Activated CD4-positive, alpha-beta T cell treated with anti-CD3 and anti-CD28 coated beads, Interleukin-2, amount 10 ng/mL, durations not matched to agents 24 days and 14 days (primary cell): Measurements from ENCODE around the gene DYNLT1. TPM values are rescaled to one million over a fixed set of nuclear protein-coding genes. Genes with fewer than 3 reads are reported as not detected.
"Not testable (repeated sequence)": the region's sequence is repeated elsewhere in the genome, so short reads cannot be mapped to it uniquely, and the experiment has no call there.

Source experiments
- DNase-seq: peaks from one replicate; pipeline ENCODE4 v3.0.0; 2022
- H3K27ac Mint-ChIP-seq: one replicate; pipeline ENCODE4 v1.8.0; 2022; ENCODE audit warnings: mild to moderate bottlenecking, mixed read lengths
- H3K27me3 Mint-ChIP-seq: one replicate; pipeline ENCODE4 v1.8.0; 2022; ENCODE audit warnings: mixed read lengths
- H3K36me3 Mint-ChIP-seq: one replicate; pipeline ENCODE4 v1.8.0; 2022; ENCODE audit warnings: low read depth, mild to moderate bottlenecking, mixed read lengths
- H3K4me1 Mint-ChIP-seq: one replicate; pipeline ENCODE4 v1.8.0; 2021; ENCODE audit warnings: mixed read lengths
- H3K4me3 Mint-ChIP-seq: one replicate; pipeline ENCODE4 v1.8.0; 2022; ENCODE audit warnings: mild to moderate bottlenecking, moderate library complexity, mixed read lengths
- H3K9me3 Mint-ChIP-seq: one replicate; pipeline ENCODE4 v1.8.0; 2021; ENCODE audit warnings: mixed read lengths
- intact Hi-C: fragments of 100-400 bp; cut with micrococcal nuclease; formaldehyde crosslinking; loops from one replicate; pipeline ENCODE4 v1.15.1; 2023
- total RNA-seq: library from RNA; stranded (reverse); gene quantifications from 2 replicates; pipeline ENCODE4 v1.2.3, GENCODE V29; 2022

The DYNLT1 gene
- total RNA-seq, 1 donor from 2014 or later = 103 TPM

GRCh38 chr6:158672119-158672518 lies 27.6 kb upstream of the DYNLT1 start:
- intact Hi-C loops, H3K27me3 Mint-ChIP-seq, DNase-seq, H3K27ac Mint-ChIP-seq, H3K9me3 Mint-ChIP-seq, H3K4me3 Mint-ChIP-seq: not testable (repeated sequence)
- H3K36me3 Mint-ChIP-seq = peaks cover 67% of the 10 kb centered on the region
- peaks cover 11% of the 10 kb centered on the region for H3K4me1 Mint-ChIP-seq

DNA sequence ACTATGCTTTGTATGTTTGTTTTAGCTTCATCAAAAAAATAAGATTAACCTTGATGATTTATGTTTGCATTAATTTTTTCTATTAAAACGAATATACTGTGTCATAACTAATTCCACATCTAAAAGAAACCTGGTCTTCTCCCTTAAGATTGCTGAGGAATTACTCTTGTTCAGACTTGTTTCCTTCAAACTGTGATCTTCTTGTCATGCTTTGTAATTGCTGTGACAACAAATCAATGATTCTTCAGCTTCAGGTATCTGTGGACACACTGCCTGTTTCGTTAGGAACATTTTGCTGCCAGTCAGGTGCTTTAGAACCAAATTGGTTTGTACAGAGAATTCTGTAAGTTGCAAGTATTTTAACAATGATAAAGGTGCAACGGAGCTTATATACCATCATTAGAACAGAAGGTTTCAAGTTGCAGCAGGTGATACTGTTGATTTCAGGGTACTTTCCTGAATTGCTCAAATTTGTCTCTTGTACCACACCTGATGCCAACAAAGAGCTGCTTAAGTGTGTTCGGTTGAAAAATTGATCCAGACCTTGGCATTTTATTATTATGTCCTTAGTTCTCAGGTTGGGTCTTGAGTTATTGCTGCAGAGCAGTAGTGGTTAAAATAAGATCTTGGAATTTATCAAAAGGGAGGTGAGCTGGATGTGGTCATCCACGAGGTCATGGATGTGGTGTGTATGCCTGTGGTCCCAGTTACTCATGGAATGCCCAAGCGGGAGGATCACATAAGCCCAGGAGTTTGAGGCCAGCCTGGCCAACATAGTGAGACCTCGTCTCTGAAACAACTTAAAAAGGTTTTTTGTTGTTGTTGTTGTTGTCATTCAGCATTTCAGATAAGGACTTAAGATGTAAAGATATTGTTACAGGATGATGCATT lies 24.8 kb upstream of the DYNLT1 start:
- Mint-ChIP-seq H3K27ac (peak overlapping the region; percentile 27), H3K27me3 (no peaks in the 10 kb centered on the region), H3K36me3 (peaks cover 69% of the 10 kb centered on the region), H3K9me3 (no peaks in the 10 kb centered on the region), H3K4me3 (no peak overlapping the region), H3K4me1 (peaks cover 21% of the 10 kb centered on the region)
- intact Hi-C loops = no loop called here
- no peak for DNase-seq

DNA sequence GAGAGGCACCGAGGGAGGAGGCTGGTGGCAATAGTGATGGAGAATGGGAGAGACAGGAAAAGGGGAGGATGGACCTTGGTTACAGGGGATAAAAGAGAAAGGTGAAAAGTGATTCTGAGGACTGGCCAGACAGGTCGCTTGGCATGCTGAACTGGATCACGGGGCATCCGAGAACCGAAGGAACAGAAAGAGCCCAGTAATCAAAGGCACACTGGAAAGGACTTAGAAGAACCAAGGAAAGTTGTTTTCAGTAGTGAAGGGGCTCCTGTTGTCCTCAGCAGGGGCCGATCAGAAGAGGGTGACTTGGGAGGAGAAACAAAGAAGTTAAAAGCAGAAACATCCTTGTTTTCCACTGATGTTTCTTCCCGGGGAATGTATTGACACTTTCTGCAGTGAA lies 24.2 kb upstream of the DYNLT1 start:
- no peak overlapping the region for H3K4me3 Mint-ChIP-seq
- peaks cover 69% of the 10 kb centered on the region for H3K36me3 Mint-ChIP-seq
- H3K9me3 Mint-ChIP-seq = no peaks in the 10 kb centered on the region
- H3K27ac Mint-ChIP-seq = peak overlapping the region; percentile 18
- intact Hi-C loops = no loop called here
- DNase-seq = no peak
- no peaks in the 10 kb centered on the region for H3K27me3 Mint-ChIP-seq
- peaks cover 20% of the 10 kb centered on the region for H3K4me1 Mint-ChIP-seq

GRCh38 chr6:158667360-158667981 lies 22.9 kb upstream of the DYNLT1 start:
- H3K9me3 Mint-ChIP-seq = no peaks in the 10 kb centered on the region
- H3K36me3 Mint-ChIP-seq = peaks cover 75% of the 10 kb centered on the region
- DNase-seq = no peak
- H3K27ac Mint-ChIP-seq = no peak overlapping the region
- H3K4me1 Mint-ChIP-seq = peaks cover 20% of the 10 kb centered on the region
- no peak overlapping the region for H3K4me3 Mint-ChIP-seq
- intact Hi-C loops = no loop called here
- no peaks in the 10 kb centered on the region for H3K27me3 Mint-ChIP-seq

- Mint-ChIP-seq H3K9me3 (no peaks in the 10 kb centered on the region), H3K36me3 (peaks cover 80% of the 10 kb centered on the region), H3K4me3 (no peak overlapping the region), H3K27ac (no peak overlapping the region), H3K27me3 (no peaks in the 10 kb centered on the region), H3K4me1 (peaks cover 20% of the 10 kb centered on the region)
- DNase-seq = no peak
- intact Hi-C loops = no loop called here
These were observed 22.3 kb upstream of the DYNLT1 start for GRCh38 chr6:158666628-158667359.

GRCh38 chr6:158665332-158665731 lies 20.8 kb upstream of the DYNLT1 start:
- H3K4me3 Mint-ChIP-seq = no peak overlapping the region
- no peaks in the 10 kb centered on the region for H3K27me3 Mint-ChIP-seq
- DNase-seq = no peak
- no peaks in the 10 kb centered on the region for H3K9me3 Mint-ChIP-seq
- H3K4me1 Mint-ChIP-seq = peaks cover 22% of the 10 kb centered on the region
- intact Hi-C loops = no loop called here
- H3K27ac Mint-ChIP-seq = no peak overlapping the region
- peaks cover 84% of the 10 kb centered on the region for H3K36me3 Mint-ChIP-seq

DNA sequence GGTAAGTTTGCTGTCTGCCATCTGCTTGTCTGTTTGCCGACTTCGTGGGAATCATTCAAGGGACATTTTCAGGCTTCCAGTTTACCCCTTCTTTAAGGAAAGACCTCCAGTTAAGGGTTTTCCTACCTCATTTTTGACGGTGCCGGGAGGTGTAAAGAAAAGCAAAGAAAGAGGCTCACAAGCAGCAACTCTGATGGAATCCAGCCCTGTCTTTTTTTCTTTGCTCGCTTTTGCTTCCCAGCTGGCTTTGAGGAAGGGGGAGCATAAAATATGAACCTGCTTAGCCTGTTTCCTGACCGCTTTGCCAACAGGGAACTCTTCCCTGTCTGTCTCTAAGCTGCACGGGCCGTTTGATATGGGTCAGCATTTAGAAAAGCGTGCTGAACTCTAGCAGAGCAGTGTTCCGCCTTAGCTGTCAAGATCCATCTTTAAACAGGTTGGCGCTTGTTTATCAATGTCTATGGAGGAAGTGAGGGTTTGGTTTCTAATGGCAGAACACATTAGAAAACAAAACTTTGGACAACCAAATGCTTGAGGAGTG lies 19.2 kb upstream of the DYNLT1 start:
- Mint-ChIP-seq H3K27ac (no peak overlapping the region), H3K36me3 (peaks cover 86% of the 10 kb centered on the region), H3K27me3 (no peaks in the 10 kb centered on the region), H3K4me1 (peaks cover 31% of the 10 kb centered on the region), H3K4me3 (no peak overlapping the region), H3K9me3 (no peaks in the 10 kb centered on the region)
- intact Hi-C loops = no loop called here
- DNase-seq = no peak

GRCh38 chr6:158662954-158663624 lies 18.5 kb upstream of the DYNLT1 start:
- Mint-ChIP-seq H3K27ac (no peak overlapping the region), H3K36me3 (peaks cover 83% of the 10 kb centered on the region), H3K9me3 (no peaks in the 10 kb centered on the region), H3K4me3 (no peak overlapping the region), H3K27me3 (no peaks in the 10 kb centered on the region), H3K4me1 (peaks cover 29% of the 10 kb centered on the region)
- DNase-seq = no peak
- intact Hi-C loops = no loop called here

DNA sequence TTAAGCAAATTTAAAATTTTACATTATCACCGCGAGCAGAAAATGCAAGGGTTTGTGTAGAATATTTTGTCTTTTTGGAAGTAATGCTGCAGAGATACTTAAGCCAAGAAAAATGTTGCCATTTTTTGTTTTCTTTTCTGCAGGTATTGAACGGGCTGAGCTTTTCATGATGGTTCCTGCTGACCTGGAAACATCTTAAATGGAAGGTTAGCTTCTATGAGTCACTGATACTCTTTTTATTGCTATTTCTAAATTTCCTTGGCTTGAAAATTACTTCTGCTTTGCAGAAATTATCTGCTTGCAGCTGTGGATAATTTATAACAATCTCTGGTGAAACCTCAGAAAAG lies 18.0 kb upstream of the DYNLT1 start:
- H3K4me3 Mint-ChIP-seq = no peak overlapping the region
- DNase-seq = no peak
- H3K4me1 Mint-ChIP-seq = peaks cover 29% of the 10 kb centered on the region
- H3K36me3 Mint-ChIP-seq = peaks cover 79% of the 10 kb centered on the region
- no peaks in the 10 kb centered on the region for H3K27me3 Mint-ChIP-seq
- intact Hi-C loops = no loop called here
- no peak overlapping the region for H3K27ac Mint-ChIP-seq
- no peaks in the 10 kb centered on the region for H3K9me3 Mint-ChIP-seq

DNA sequence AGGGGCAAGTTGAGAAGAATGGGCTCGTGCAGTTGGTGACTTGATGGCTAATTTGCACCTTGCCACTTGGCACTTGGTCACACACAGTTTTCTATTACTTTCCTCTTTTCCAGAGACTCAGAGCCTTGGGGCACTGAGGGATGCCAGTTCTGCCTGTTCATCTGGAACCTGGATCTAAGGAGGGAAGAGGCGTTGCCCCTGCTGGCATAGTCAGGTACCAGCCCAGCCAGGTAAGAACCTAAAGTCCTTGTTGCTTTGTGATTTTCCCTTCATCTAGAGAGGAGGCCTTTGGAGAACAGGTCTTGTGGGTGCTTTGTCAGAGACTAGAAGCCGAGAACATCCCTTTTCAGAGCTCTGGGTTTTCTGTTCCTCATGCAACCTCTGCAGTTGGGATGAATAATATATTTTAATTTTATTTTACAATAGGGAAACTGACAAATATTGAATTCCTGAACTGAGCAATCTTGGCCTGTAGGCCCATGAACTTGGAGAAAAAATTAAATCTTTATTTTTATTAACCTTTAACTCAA lies 16.7 kb upstream of the DYNLT1 start:
- H3K4me1 Mint-ChIP-seq = peaks cover 26% of the 10 kb centered on the region
- H3K36me3 Mint-ChIP-seq = peaks cover 78% of the 10 kb centered on the region
- no peaks in the 10 kb centered on the region for H3K9me3 Mint-ChIP-seq
- H3K27me3 Mint-ChIP-seq = no peaks in the 10 kb centered on the region
- no peak overlapping the region for H3K4me3 Mint-ChIP-seq
- no peak for DNase-seq
- intact Hi-C loops = no loop called here
- no peak overlapping the region for H3K27ac Mint-ChIP-seq

DNA sequence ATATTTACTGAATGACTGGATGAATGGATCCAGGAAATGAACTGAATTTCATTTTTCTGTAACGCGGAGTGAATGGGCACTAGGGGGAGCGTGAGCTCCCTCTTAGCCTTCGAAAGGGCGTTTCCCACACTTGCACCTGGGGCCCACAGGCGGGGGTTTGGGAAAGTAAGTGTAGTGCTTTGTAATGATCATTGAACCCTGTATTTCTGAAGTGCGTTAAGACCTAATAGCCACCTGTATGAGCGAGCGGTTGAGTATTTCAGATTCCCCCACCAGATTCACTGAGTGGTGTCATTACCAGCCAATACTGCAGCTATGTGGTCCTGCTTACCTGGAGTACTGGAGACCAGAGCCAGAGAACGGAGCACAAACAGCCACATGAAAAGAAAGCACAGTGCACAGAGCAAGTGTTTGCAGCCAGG lies 15.8 kb upstream of the DYNLT1 start:
- H3K36me3 Mint-ChIP-seq = peaks cover 81% of the 10 kb centered on the region
- no peak overlapping the region for H3K4me3 Mint-ChIP-seq
- H3K9me3 Mint-ChIP-seq = no peaks in the 10 kb centered on the region
- H3K27me3 Mint-ChIP-seq = no peaks in the 10 kb centered on the region
- peak overlapping the region; percentile 15 for H3K27ac Mint-ChIP-seq
- intact Hi-C loops = loop anchor here (1.0 kb wide), 1 partner anchor 31 kb away; no protein-coding TSS in a partner anchor
- H3K4me1 Mint-ChIP-seq = peaks cover 35% of the 10 kb centered on the region
- DNase-seq = peak; percentile 83

- Mint-ChIP-seq H3K36me3 (peaks cover 80% of the 10 kb centered on the region), H3K4me1 (peaks cover 64% of the 10 kb centered on the region), H3K4me3 (peak overlapping the region; percentile 17)
- H3K27ac Mint-ChIP-seq, H3K27me3 Mint-ChIP-seq, H3K9me3 Mint-ChIP-seq, intact Hi-C loops, DNase-seq: not testable (repeated sequence)
These were observed 12.4 kb upstream of the DYNLT1 start for GRCh38 chr6:158656986-158657385.
